Right lobe of liver (tissue), 6 donors: ENCODE results near the gene CEP70. TPM values are rescaled to one million over a fixed set of nuclear protein-coding genes. Genes with fewer than 3 reads are reported as not detected.

ENCODE experiments used
- ATAC-seq, 4 donors: fragments of 200-7000 bp; cut with Tn5 transposase; one replicate each; pipeline ENCODE4 v1.9.1; 2020; ENCODE audit warnings: mild to moderate bottlenecking in 4 of 4, moderate library complexity in 4 of 4
- DNase-seq, 3 donors: peaks; one replicate each; pipeline ENCODE4 v3.0.0-alpha.2; 2020
- H3K27ac ChIP-seq, 3 donors: fragments of 200-600 bp; one replicate each; pipeline ENCODE4 v1.8.0; 2022
- H3K27me3 ChIP-seq, 2 donors: fragments of 200-600 bp; one replicate each; pipeline ENCODE4 v1.8.0; 2022
- H3K36me3 ChIP-seq, 4 donors: fragments of 200-600 bp; sonication (generic) in 1 of 4; one replicate each; pipeline versions ENCODE4 v1.5.1 to v1.8.0; 2017 to 2022; ENCODE audit warnings: control low read depth in 1 of 4
- H3K4me1 ChIP-seq, 4 donors: fragments of 200-600 bp; sonication (generic) in 1 of 4; one replicate each; pipeline versions ENCODE4 v1.5.1 to v1.8.0; 2017 to 2022; ENCODE audit warnings: control low read depth in 1 of 4
- H3K4me3 ChIP-seq, 3 donors: fragments of 200-600 bp; one replicate each; pipeline ENCODE4 v1.8.0; 2022
- H3K9me3 ChIP-seq, 4 donors: fragments of 200-600 bp; sonication (generic) in 1 of 4; one replicate each; pipeline versions ENCODE4 v1.5.1 to v1.8.0; 2017 to 2022; ENCODE audit warnings: control low read depth in 1 of 4
- CTCF ChIP-seq, 4 donors: fragments of 200-600 bp in 3 of 4; fragments of 450-650 bp in 1 of 4; IDR thresholded peaks; one replicate each; pipeline versions ENCODE4 v1.5.1 to v1.8.0; 2016 to 2022; ENCODE audit warnings: antibody characterized with exemption in 4 of 4, mild to moderate bottlenecking in 2 of 4
- POLR2A ChIP-seq: fragments of 450-650 bp; IDR thresholded peaks from one replicate; pipeline ENCODE4 v1.6.1; 2017; ENCODE audit warnings: antibody characterized with exemption, mild to moderate bottlenecking
- WGBS: methylation state at CpG from one replicate; pipeline ENCODE4 v1.1.6; 2018; ENCODE audit warnings: low coverage, low lambda C conversion rate; ENCODE audit not compliant: insufficient coverage; ENCODE audit errors: missing lambda C conversion rate; 5-methylcytosine and 5-hydroxymethylcytosine counted together
- intact Hi-C, 2 donors: fragments of 100-400 bp; cut with DNase I; formaldehyde crosslinking; loops; one replicate each; pipeline versions ENCODE4 v1.11.2 to v1.14.1; 2022
- total RNA-seq, 6 experiments: library from RNA; depleted of rRNA in 2 of 6; stranded (reverse); fragments of >200 nt in 2 of 6; fragmentation: NEBNext Ultra II Directional in 3 of 6; extraction: Animal tissue kit (Norgen Biotek cat#: 25700) in 3 of 6; gene quantifications; one replicate each; pipeline versions ENCODE4 v1.1.0 to v1.2.4, GENCODE V29; 2016 to 2023
- donor health status: DM: no; HTN: yes; CAD: no.
- donor health status: DM: no; HTN: no; CAD: no.
- donor health status: DM: no; HTN: no; CAD: no.
- donor health status: DM: no; HTN: yes; CAD: no.
- donor health status: DM: no; HTN: yes; CAD: no.

Gene CEP70
- total RNA-seq, 6 experiments from 2014 or later, result 13.8 to 26.7 (median 21.4) TPM

GRCh38 chr3:138461896-138462295 lies 132.2 kb downstream of the CEP70 start:
- no peaks in the 10 kb centered on the region for H3K36me3 ChIP-seq
- 20% methylated on average over 1 of the region's 4 CpGs for WGBS
- no peaks in the 10 kb centered on the region for H3K27me3 ChIP-seq
- intact Hi-C loops, result no loop called here
- no peak for DNase-seq
- TF ChIP-seq POLR2A (no peak), CTCF (IDR thresholded peaks at IDR 0.05) (no peak)
- H3K9me3 ChIP-seq, result no peaks in the 10 kb centered on the region
- ATAC-seq, result no peak
- H3K27ac ChIP-seq, result no peak overlapping the region
- no peaks in the 10 kb centered on the region for H3K4me1 ChIP-seq
- H3K4me3 ChIP-seq, result no peak overlapping the region

- no peaks in the 10 kb centered on the region for H3K36me3 ChIP-seq
- no peaks in the 10 kb centered on the region for H3K4me1 ChIP-seq
- TF ChIP-seq CTCF (IDR thresholded peaks at IDR 0.05) (no peak), POLR2A (no peak)
- ATAC-seq (no peak), DNase-seq (no peak)
- intact Hi-C loops, result no loop called here
- 37% methylated on average over 2 of the region's 5 CpGs for WGBS
- H3K27ac ChIP-seq, result no peak overlapping the region
- no peak overlapping the region for H3K4me3 ChIP-seq
- no peaks in the 10 kb centered on the region for H3K27me3 ChIP-seq
- no peaks in the 10 kb centered on the region for H3K9me3 ChIP-seq
Measured at GRCh38 chr3:138461246-138461645, 132.8 kb downstream of the CEP70 start.

GRCh38 chr3:138460536-138461205 lies 133.4 kb downstream of the CEP70 start:
- Histone ChIP-seq H3K27ac (no peak overlapping the region), H3K9me3 (no peaks in the 10 kb centered on the region), H3K36me3 (no peaks in the 10 kb centered on the region), H3K4me3 (no peak overlapping the region), H3K4me1 (no peaks in the 10 kb centered on the region), H3K27me3 (no peaks in the 10 kb centered on the region)
- DNase-seq, result no peak
- intact Hi-C loops, result no loop called here
- 45% methylated on average over 3 of the region's 8 CpGs for WGBS
- TF ChIP-seq POLR2A, result no peak
- TF ChIP-seq CTCF (IDR thresholded peaks at IDR 0.05), result no peak
- no peak for ATAC-seq

- Histone ChIP-seq H3K9me3 (no peaks in the 10 kb centered on the region), H3K27ac (no peak overlapping the region), H3K4me3 (no peak overlapping the region), H3K4me1 (no peaks in the 10 kb centered on the region), H3K36me3 (no peaks in the 10 kb centered on the region), H3K27me3 (no peaks in the 10 kb centered on the region)
- no peak for ATAC-seq
- DNase-seq, result no peak
- intact Hi-C loops, result no loop called here
- TF ChIP-seq POLR2A (no peak), CTCF (IDR thresholded peaks at IDR 0.05) (no peak)
- WGBS, result 100% methylated on average over 1 of the region's 15 CpGs
Measured at GRCh38 chr3:138459619-138460535, 134.2 kb downstream of the CEP70 start.
